ENCODE measurements around the gene ADAMTSL1.

Gene ADAMTSL1

DNA sequence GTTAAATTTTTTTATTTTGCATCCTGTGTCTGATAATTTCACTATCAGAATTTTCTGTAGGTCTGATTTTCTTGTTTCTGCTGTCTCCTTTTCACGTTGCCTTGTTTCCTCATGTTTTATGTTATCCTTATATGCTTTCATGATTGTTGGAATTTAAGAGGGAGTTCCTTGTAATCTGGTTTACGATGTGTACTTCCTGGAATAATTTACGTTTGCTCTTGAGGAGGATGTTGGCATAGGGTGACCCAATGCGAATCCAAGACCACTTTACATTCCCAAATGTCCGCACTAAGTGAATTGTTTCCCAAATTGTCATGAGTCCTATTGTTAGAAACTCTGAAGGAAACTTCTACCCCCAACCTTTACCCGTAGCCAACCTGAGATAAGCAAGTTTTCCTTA is 80.3 kb downstream of the ADAMTSL1 start:
- DNase-seq (ENCODE audit: low read depth): no peak

DNA sequence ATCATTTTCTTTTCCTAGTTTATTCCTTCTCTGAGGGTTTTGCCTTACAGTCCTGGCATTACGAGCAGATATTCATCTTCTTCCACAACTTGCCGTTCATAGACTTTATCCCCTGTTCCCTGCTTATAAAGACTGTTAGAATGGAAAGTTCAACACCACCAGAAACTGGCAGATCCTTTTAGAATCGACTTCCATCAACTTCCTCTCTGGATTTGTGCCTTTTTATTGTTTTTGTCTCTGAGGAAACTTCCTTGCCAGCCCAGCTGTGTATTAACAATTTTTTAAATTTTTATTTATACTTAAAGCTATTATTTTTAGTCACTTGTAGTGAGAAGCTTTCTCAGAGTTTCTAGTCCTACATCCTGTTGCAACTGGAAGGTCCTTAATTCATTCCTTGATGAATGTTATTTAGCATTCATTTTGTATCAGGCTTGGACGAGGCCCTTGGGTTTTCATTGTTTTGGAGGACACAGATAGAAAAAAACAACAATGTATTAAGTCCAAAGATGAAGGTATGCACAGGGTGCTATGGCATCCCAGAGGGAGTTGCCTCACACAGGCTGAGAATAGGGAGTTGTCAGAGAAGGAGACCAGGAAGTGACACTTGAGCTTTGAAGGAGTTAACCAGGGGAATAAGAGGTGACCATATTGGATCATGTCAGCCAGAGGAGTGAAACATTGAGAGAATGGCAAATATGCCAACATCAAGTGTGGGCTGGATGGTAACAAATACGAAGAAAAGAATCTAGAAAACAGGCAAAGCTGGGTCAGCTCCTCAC is 81.3 kb downstream of the ADAMTSL1 start:
- DNase-seq (ENCODE audit: low read depth): no peak

DNA sequence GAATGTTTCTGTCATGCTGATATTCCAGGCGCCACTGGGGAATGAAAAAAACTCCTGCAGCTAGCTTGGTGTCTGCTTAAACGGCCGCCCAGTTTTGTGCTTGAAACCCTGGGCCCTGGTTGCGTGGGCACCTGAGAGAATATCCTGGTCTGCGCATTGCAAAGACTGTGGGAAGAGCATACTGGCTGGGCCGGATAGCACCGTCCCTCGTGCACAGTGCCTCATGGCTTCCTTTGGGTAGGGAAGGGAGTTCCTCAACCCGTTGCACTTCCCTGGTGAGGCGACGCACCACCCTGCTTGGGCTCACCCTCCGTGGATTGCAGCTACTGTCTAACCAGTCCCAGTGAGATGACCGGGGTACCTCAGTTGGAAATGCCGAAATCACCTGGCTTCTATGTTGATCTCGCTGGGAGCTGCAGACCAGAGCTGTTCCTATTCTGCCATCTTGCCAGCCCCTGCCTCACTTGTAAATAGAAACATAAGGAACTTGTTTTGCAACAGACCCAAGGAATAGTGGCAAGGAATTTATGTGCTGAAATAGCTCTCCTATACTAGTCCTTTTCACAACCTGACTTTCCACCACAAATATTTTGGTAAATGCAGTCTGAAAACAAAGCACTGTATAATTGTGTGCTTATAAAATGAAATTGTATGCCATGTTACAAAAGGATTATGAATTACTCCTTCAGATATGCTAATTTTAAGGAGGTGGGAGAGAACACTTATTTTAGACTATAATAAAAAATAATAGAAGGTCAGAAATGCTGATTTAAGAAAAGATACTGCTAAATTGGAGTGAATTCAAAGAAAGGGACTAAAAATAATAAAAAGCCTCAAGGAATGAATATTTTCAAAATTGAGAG is 90.3 kb downstream of the ADAMTSL1 start:
- DNase-seq (ENCODE audit: low read depth): no peak

DNA sequence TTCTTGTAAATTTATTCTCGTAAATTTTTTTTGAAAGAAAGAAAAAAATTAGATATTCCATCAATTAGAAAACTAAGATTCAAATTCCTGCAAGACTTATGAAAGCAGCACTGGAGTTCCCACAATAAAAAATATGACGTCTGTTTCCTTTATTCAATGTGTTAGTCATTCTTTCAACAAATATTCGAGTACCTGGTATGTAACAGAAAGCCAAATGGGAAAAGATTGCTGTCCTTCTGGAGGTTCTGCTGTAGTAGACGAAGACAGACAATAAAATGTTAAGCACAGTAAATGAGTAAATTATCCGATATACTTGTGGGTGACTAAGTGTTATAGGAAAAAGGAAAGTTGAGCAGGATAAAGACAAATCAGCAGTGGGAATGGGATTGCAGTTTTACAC is 92.2 kb downstream of the ADAMTSL1 start:
- DNase-seq (ENCODE audit: low read depth): no peak

DNA sequence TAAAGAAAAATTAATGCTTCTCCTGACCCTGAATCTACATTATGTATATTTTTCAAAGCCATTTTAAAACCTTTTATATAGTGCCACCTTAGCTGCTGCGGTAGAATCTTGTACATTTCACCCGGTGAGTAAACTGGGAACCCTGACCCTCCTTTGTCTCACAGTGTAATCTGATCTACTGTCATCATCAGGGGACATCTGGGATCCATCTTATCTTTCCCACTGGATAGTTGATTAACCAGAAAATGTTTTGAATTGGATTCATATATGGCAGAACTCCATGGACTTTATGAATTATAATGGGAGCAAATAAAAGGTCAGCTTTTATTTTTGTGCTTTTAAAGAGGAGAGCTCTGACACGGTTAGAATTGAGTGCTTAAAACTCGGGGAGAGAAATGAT is 95.0 kb downstream of the ADAMTSL1 start:
- DNase-seq (ENCODE audit: low read depth): no peak

DNA sequence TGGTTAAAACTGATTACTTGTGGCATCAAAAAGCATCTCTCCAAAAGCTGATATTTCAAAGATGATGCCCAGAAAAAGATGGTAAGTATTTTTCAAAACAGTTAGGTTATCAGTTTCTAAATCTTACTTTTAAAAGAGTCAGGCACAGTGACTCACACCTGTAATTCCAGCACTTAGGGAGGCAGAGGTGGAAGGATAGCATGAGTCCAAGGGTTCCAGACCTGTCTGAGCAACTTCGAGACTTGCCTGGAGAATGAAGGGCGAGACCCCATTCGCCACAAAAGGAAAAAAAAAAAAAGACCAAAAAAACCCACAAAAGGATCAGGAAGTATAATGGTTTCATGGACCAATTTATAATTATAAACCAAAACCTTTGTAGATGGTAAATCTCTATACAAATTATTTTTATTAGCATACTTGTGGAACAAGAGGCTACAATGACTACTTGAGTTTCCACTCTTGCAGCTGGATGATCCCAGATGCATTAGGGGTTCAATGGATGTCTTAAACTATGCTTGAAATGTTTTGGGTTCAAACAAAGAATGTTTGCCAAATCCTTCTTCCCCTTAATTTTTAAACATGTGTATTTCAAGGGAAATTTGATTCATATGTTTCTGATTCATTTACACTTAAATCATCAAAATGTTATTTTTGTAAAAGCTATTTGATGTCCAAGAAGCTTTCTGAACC is 96.1 kb downstream of the ADAMTSL1 start:
- no peak for DNase-seq (ENCODE audit: low read depth)

DNA sequence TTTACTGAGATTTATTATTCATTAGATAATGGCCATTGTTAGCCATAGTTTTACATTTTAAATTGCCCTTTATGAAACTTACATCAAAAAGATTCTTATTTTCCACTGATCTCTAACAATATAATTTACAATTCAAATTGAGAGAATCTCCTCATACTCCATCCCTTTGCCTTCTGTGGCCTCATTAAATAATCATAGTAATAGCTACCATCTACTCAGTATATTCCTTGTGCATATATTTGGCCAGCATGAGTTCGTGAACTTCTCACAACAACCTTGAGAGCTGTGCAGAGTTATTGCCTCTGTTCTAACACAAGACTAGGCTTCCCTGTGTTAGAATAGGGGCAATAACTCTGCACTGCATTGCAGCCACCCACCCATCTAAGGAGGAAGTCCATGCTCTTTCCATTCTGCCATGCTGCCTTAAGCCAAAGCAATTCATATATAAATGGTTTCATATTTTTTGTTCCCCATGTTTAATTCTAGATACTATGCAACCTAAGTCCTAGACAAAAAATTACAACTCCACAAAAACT is 99.1 kb downstream of the ADAMTSL1 start:
- no peak for DNase-seq (ENCODE audit: low read depth)

DNA sequence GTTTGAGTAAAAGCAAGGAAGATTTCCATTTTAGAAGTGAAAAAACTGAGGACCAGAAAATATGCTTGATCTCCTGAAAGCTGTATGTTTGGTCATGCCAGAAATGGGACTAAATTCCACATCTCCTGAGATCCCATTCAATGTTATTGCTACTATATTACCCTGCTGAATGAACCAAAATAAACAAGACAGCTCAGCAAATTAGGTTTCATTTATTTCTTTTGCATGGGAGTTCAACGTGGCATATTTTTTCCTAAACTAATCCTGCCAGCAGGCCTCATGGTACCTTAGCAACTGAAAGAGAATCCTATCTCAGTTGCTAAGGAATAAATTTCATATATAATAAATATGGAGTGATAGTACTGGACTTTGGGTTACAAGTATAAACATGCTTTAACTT is 101.7 kb downstream of the ADAMTSL1 start:
- no peak for DNase-seq (ENCODE audit: low read depth)

DNA sequence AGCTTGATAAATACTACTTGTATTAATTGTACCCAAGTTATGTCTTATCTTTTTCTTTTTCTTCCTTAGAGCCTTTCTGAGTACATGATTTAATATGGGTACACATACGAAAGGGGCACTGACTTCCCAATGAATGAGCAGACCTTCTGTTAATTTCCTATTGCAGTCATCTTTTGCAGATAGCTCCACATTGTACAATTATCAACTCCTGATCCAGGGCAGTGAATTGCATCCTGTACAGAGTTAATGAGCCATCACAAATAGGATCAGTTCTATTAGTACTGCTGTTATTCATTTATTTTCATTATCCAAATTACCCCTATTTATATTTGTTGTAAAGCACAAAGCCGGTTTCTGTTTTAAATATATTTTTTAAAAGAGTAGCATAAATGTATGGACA is 105.6 kb downstream of the ADAMTSL1 start:
- DNase-seq (ENCODE audit: low read depth): no peak

DNA sequence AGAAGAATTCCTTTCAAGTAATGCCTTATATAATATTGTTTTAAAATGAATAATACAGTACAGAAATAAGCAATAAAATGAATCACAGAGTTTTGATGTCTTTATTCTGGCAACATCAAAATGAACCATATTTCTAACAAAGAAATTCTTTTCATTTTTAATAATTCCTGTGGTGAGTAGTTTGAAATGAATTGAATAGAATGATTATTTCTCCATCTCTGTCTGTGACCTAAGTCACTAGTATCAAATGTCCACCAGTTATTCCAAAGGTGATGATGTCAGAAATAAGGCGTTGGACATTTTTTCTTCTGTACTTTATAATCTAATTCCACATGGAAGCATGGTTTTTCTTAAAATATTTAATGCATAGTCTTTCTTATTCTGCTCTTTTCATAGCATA is 106.2 kb downstream of the ADAMTSL1 start:
- DNase-seq (ENCODE audit: low read depth): no peak

DNA sequence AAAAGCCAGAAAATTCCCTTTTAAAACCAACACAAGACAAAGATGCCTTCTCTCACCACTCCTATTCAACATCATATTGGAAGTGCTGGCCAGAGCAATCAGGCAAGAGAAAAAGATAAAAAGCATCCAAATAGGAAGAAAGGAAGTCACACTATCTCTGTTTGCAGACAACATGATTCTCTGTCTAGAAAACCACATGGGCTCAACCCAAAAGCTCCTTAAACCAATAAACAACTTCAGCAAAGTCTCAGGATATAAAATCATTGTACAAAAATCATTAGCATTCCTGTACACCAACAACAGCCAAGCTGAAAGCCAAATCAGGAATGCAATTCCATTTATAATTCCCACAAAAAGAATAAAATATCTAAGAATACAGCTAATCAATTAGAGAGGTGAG is 112.0 kb downstream of the ADAMTSL1 start:
- DNase-seq (ENCODE audit: low read depth): no peak

DNA sequence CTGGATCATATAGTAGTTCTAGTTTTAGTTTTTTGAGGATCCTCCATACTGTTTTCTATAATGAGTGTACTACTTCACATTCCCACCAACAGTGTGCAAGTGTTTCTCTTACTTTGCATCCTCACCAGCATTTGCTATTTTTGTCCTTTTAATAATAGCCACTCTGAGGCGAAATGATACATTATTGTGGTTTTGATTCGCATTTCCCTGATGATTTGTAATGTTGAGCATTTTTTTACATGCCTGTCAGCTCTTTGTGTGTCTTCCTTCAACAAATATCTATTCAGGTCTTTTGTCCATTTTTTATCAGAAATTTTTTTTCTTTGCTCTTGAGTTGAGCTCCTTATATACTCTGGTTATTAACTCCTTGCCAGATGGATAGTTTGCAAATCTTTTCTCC is 114.0 kb downstream of the ADAMTSL1 start:
- no peak for DNase-seq (ENCODE audit: low read depth)

DNA sequence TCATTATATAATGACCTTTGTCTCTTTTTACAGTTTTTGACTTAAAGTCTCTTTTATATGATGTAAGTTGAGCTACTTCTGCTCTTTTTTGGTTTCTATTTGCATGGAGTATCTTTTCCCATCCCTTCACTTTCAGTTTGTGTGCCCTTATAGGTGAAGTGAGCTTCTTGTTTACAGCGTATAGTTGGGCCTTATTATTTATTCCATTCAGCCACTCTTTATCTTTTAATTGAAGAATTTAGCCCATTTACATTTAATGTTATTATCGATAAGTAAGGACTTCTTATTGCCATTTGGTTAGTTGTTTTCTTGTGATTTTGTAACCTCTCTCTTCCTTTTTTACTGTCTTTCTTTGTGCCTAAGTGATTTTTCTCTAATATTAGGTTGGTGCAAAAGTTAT is 117.3 kb downstream of the ADAMTSL1 start:
- DNase-seq (ENCODE audit: low read depth): no peak

DNA sequence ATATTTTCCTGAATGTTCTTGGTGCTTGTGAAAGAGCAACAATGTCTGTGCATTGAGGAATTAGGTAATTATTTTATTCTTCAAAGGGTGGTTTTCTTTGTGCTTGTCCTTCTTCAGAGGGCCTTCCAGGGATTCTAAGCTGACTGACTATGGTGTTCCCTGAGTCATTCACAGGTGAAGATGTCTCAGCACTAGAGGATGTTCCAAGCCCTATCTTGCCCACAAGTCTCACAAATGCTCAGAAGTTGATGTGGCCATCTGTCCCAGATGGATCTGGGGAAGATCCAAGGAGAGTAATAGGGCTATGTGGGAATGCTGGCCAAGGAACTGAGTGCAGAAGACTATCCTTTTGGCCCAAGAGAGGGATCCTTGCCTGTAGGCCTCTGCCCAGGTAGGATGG is 120.9 kb downstream of the ADAMTSL1 start:
- no peak for DNase-seq (ENCODE audit: low read depth)

DNA sequence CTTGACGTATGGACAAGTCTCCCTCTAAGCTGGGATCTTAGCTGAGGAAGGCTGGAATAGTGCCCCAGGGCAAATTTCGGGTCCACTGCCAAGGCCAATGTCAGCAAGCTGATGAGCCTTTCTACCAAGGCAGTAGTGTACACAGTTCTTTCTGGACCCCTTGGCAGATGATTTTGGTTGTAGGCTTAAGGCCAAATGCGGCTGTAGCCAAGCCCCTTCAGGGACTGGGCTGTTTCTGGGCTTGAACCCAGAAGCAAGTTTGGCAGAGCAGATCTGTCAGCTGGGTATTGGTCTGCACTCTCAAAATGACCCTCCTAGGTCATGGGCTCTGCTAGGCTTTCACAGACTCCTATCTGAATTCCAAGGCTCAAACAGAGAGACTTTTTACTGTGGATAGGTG is 121.6 kb downstream of the ADAMTSL1 start:
- DNase-seq (ENCODE audit: low read depth): no peak

DNA sequence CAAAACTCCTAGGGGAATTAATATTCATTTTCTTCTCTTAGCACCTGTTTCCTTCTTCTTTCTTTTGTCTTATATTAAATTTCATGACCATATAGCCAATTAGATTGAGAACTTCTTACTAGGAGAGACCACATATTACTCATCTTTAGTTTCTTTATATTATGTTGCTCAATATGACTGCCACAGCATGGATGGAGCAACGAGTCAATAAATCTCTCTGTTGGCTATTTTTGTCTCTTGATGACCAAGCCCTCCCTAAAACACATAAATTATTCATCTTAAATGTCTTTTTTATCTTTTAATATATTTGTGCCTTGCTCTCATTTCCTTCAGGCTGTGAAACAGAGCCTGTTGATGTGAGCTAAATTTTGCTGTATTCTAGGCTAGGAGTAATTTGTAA is 123.0 kb downstream of the ADAMTSL1 start:
- no peak for DNase-seq (ENCODE audit: low read depth)

DNA sequence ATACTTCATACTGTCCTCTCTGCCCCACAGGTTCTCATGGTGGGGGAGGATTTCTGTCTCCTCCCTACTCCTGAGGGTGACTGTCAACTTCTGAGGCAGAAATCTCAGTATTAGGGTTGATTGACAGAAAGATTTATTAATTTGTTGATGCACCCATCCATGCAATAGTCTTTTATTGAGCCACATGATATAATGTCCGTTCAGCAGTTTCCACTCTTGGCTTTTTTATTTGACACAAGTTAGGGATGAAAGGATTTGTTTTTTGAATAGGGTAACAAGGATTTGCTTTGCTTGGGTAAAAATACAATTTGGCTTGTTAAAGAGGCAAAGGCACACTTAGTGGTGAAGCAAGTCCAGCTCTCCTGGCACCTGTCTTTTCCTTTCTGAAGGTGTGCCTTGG is 125.0 kb downstream of the ADAMTSL1 start:
- DNase-seq (ENCODE audit: low read depth): no peak

DNA sequence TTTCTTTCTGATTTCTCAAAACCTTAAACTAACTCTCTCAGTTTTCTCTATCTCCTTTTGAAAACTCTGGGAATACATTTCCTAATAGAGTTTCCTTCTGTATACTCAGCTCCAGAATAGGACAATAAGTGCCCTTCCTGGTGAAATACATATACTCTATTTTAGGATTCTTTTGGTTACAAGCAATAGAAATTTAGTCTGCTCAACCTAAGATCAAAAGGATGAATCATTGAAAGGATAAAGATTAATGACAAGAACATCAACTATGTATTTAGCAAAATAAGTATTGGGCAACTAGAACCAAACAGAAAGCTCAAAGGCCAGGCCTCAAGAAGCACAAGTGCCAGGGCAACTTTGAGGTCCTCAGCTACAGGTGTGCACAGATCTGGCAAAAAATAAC is 127.1 kb downstream of the ADAMTSL1 start:
- no peak for DNase-seq (ENCODE audit: low read depth)

DNA sequence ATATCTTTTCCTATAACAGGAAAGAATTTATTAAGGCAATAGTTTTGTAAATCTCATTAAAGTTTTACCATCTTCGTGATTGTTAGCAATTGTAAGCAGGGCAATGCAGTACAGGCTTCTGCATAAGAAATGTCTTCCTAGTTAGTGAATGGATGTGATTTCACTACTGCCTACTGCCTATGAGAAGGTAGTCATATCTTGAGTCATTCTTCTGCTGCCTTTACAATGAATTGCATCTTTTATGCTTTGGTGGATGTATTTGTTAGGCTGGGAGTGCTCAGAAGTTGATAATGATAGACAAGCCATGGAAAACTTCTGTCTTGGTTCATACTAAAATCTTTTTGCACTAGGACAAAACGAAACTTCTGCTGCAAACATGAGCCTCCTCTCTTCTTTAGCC is 128.0 kb downstream of the ADAMTSL1 start:
- DNase-seq (ENCODE audit: low read depth): no peak

DNA sequence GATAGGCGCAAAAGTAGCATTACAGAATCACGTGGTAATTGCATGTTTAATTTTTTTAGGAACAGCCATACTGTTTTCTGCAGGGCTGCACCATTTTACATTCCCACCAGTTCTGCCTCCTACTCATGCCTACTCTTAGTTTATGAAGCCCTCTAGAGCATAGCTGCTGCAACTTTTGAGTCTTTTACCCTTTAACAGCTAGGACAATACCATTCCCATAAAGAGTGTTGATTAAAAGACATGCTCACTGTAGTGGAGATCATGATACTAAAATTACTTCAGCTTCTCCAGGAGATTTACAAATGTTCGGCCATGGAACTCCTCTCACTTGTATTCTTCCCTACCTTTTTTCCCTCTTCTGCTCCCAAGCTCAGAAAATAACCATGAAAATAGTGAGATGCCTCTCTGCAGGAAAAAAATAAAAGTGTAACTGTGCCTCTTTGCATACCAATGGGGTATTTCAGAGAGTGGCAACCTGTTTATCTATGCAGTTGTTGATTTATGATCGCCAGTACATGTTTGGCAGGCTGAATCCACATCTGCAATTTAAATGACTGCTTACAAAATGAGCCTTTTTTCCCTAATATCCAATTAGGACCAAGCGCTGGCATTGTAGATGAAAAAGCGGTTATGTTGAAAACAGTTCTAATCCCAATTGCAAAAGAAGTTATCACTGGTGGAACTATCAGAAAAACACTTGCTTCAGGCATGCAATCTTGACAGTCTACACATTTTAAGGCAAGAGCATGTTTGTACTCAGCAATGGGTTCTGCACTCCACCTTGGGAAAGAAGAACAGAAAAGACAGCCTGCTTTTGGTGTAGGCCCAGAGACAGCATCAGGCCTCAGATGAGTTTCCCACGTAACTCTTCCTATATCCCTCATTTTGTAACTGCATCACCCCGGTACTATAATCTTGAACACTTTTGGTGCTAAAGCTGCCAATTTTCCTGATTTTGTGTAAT is 131.1 kb downstream of the ADAMTSL1 start:
- no peak for DNase-seq (ENCODE audit: low read depth)

DNA sequence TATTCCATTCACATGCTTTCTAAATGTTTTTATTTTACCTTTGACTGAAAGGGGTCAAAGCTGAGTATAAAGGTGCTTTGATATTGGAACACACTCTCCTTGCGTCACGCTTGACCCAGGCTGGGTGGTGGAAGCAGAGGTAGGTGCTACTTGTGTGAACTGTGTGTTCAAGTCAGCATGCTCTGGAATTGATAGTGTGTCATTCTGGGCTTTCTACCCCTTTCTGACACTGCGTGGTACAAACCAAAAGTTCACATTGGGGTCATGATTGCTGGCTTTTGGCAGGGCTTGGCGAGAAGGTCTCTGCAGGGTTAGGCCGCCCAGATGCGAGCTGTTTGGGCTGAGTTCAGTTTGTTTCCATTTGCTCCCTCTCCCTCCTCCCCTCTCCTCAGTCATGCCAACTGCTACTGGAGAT is 131.8 kb downstream of the ADAMTSL1 start:
- no peak for DNase-seq (ENCODE audit: low read depth)
